Fibroblast of villous mesenchyme (primary cell): Measurements from ENCODE around the gene KLC3. TPM values are rescaled to one million over a fixed set of nuclear protein-coding genes. Genes with fewer than 3 reads are reported as not detected.

Source experiments
- DNase-seq: peaks from one replicate; pipeline ENCODE4 v3.0.0-alpha.2; 2010; ENCODE audit warnings: low read depth
- H3K4me3 ChIP-seq: 2 replicates; pipeline ENCODE4 v1.5.1; 2011; ENCODE audit warnings: low read depth, mild to moderate bottlenecking, low read length
- total RNA-seq: library from RNA; depleted of rRNA; stranded (reverse); fragments of >200 nt; gene quantifications from 2 replicates; pipeline ENCODE4 v1.2.3, GENCODE V29; 2012
- TF ChIP-seq, protein P1 (sequence below): IDR thresholded peaks from 2 replicates; pipeline ENCODE4 v1.5.1; 2012; ENCODE audit warnings: low read depth, mild to moderate bottlenecking, low read length; ENCODE audit not compliant: insufficient read depth

KLC3 gene
- total RNA-seq, 1 donor, result not detected

DNA sequence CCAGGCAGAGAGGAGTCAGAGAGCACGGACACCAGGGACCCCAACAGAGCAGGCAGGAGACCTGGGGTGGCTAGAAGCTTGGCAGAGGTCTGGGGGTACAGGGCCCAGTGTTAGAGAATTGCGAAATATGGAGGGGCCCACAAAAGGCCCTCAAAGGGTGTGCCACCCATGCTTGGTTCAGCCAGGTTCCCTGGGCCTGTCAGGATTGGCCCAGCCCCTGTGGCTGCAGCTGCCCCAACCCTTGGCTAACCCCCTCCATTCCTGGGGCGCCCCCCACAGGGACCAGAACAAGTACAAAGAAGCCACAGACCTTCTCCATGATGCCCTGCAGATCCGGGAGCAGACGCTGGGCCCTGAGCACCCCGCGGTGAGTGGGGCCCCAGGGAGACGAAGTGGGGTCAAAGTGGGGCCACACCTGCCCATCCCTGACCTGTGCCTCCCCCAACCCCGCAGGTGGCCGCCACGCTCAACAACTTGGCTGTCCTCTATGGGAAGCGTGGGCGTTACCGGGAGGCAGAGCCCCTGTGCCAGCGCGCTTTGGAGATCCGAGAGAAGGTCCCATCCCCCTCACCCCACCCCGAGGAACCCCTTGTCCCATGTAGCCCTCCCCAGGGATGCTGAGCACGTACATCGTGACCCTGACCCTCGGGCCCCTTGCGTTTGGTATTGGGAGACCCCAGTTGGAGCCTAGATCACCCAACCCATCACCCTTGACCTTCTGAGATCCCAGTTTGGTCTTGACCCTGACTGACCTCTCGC is 8.0 kb downstream of the KLC3 start:
- H3K4me3 ChIP-seq, result no peak overlapping the region
- TF ChIP-seq, protein P1, sequence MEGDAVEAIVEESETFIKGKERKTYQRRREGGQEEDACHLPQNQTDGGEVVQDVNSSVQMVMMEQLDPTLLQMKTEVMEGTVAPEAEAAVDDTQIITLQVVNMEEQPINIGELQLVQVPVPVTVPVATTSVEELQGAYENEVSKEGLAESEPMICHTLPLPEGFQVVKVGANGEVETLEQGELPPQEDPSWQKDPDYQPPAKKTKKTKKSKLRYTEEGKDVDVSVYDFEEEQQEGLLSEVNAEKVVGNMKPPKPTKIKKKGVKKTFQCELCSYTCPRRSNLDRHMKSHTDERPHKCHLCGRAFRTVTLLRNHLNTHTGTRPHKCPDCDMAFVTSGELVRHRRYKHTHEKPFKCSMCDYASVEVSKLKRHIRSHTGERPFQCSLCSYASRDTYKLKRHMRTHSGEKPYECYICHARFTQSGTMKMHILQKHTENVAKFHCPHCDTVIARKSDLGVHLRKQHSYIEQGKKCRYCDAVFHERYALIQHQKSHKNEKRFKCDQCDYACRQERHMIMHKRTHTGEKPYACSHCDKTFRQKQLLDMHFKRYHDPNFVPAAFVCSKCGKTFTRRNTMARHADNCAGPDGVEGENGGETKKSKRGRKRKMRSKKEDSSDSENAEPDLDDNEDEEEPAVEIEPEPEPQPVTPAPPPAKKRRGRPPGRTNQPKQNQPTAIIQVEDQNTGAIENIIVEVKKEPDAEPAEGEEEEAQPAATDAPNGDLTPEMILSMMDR, result no peak
- no peak for DNase-seq

DNA sequence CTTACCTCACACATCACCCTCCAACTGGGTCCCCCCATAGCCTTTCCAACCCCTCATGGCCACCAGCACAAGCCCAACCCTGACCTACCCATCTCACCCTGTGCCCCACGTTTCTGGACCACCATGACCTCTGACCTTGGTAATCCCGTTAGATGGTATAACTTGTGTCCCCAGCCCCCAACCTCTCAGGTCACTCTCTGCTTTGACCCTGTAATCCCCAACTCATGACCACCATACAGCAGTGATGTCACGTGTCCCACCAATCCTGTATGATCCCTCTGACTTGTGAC is 8.5 kb downstream of the KLC3 start:
- DNase-seq, result no peak
- TF ChIP-seq, protein P1, result no peak
- H3K4me3 ChIP-seq, result no peak overlapping the region

DNA sequence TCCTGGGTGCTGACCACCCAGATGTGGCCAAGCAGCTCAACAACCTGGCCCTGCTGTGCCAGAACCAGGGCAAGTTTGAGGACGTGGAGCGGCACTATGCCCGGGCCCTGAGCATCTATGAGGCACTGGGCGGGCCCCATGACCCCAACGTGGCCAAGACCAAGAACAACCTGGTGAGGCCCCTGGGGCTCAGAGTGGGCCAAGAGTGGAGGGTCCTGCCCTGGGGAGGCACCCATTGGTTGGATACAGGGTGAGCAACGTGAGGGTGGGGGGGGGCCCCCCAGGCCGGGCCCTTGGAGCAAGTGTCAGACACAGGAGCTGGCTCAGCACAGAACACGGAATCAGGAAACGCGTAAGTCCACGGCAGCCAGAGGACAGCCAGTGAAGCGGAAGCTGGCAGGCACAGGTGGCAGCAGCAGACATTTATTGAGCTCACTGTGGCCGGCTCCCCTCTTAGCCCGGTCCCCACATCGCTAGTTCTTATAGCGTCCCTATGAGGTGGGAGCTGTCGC is 8.9 kb downstream of the KLC3 start:
- no peak for DNase-seq
- H3K4me3 ChIP-seq, result no peak overlapping the region
- TF ChIP-seq, protein P1, result no peak

DNA sequence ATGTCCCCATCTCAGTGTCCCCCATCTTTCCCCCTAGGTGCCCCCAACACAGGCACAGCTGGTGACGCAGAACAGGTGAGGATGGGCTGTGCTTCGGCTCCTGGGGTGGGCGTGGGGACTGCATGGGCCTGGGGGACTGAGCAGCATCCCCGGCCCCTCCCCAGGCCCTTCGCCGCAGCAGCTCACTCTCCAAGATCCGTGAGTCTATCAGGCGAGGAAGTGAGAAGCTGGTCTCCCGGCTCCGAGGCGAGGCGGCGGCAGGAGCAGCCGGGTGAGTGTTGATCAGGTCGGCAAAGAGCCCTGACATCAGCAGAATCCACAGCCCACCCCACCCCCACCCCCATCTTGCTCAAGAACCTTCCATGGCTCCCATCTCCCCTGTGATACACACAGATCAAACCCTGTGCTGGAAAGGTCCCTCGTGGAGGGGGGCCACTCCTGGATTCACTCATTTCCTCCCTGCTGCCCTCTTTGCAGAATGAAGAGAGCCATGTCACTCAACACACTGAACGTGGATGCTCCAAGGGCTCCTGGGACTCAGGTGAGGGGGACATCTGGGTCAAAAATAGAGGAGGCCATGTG is 10.0 kb downstream of the KLC3 start:
- H3K4me3 ChIP-seq, result no peak overlapping the region
- TF ChIP-seq, protein P1, result no peak
- no peak for DNase-seq

DNA sequence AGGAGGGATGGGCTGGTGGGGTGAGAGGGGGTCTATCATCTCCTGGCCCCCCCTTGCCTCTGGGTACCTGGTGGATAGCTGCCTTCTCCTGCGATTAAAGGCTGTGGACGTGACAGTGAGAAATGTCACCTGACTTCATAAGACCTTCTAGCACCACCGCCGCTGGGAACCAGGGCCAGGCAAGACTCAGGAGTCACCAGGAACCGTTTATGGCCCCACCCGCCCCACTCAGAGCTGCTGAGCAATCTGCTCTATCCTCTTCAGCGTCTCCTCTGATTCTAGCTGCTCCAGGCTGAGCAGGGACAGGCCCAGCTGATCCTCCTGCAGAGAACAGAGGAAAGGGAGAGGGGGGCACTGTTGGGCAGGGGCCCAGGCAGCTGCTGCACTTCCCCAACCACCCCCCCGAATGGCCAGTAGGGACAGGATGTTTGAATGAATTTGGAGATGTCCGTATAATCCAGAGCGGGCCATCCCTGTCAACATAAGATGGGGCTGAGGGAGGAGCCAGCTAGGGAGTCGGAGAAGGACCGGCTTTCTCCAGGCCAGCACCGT is 10.9 kb downstream of the KLC3 start:
- no peak overlapping the region for H3K4me3 ChIP-seq
- DNase-seq, result no peak
- TF ChIP-seq, protein P1, result no peak

DNA sequence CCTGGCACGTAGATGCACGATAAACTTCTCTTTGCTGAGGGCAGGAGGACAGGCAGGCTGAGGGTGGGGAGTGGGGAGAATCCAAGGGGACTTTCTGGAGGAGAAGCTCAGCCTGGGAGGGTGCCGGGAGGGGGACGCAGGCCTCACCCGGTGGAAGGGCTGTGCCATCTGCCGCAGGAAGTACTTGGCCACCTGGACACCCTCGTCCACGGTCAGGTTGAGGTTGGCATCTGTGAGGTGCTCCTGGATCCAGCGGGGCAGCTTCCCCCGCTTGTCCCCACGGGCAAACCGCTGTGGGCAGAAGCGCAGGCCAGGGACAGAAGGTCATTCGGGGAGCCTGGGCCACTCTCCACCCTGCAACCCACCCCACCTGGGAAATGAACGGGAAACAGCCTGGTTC is 11.5 kb downstream of the KLC3 start:
- TF ChIP-seq, protein P1, result no peak
- H3K4me3 ChIP-seq, result no peak overlapping the region
- no peak for DNase-seq
